DND-41 (cell line): ENCODE data around the gene RASAL2.

ENCODE experiments used
- ATAC-seq: fragments of 200-7000 bp; cut with Tn5 transposase; 3 replicates; pipeline ENCODE4 v1.9.1; 2021; ENCODE audit warnings: low read depth; ENCODE audit not compliant: insufficient read depth
- DNase-seq: peaks from one replicate; pipeline ENCODE4 v3.0.0-alpha.2; 2020
- H2AFZ ChIP-seq: 2 replicates; pipeline ENCODE4 v1.6.0; 2012; ENCODE audit warnings: low read depth, low read length
- H3K27ac ChIP-seq: 2 replicates; pipeline ENCODE4 v1.5.1; 2012; ENCODE audit warnings: low read length, inconsistent platforms
- H3K27me3 ChIP-seq: fragments of 200-600 bp; sonication (generic); 2 replicates; pipeline ENCODE4 v1.6.0; 2012; ENCODE audit warnings: low read length, mild to moderate bottlenecking, inconsistent platforms; ENCODE audit not compliant: insufficient read depth, poor library complexity
- H3K36me3 ChIP-seq: 2 replicates; pipeline ENCODE4 v1.5.1; 2012; ENCODE audit warnings: low read length, inconsistent platforms; ENCODE audit not compliant: insufficient read depth
- H3K4me1 ChIP-seq: 2 replicates; pipeline ENCODE4 v1.5.1; 2012; ENCODE audit warnings: mild to moderate bottlenecking, low read length; ENCODE audit not compliant: insufficient read depth
- H3K4me2 ChIP-seq: 2 replicates; pipeline ENCODE4 v1.6.0; 2012; ENCODE audit warnings: mild to moderate bottlenecking, moderate library complexity, low read length, inconsistent platforms; ENCODE audit not compliant: insufficient read depth
- H3K4me3 ChIP-seq, 2 experiments: fragments of 200-600 bp in 1 of 2; shearing (Covaris generic) in 1 of 2; 2 replicates each; pipeline ENCODE4 v1.5.1; 2012 to 2016; ENCODE audit warnings: inconsistent platforms in 2 of 2, low read length in 2 of 2, mild to moderate bottlenecking in 2 of 2, low read depth in 1 of 2, moderate library complexity in 1 of 2
- H3K79me2 ChIP-seq: 2 replicates; pipeline ENCODE4 v1.6.0; 2012; ENCODE audit warnings: low read length, inconsistent platforms; ENCODE audit not compliant: insufficient read depth
- H3K9ac ChIP-seq: 2 replicates; pipeline ENCODE4 v1.6.0; 2012; ENCODE audit warnings: low read depth, mild to moderate bottlenecking, inconsistent platforms, low read length, moderate library complexity
- H3K9me3 ChIP-seq: 2 replicates; pipeline ENCODE4 v1.5.1; 2012; ENCODE audit warnings: low read length, moderate library complexity, mild to moderate bottlenecking, inconsistent platforms; ENCODE audit not compliant: insufficient read depth, severe bottlenecking
- H4K20me1 ChIP-seq: 2 replicates; pipeline ENCODE4 v1.6.0; 2012; ENCODE audit warnings: low read length; ENCODE audit not compliant: insufficient read depth
- EZH2 ChIP-seq: IDR thresholded peaks from 3 replicates; pipeline ENCODE4 v1.6.1; 2012; ENCODE audit warnings: borderline replicate concordance, low read depth, mild to moderate bottlenecking, moderate library complexity, low read length, inconsistent platforms; ENCODE audit not compliant: severe bottlenecking
- TF ChIP-seq, protein P1 (sequence below): IDR thresholded peaks from 2 replicates; pipeline ENCODE4 v1.5.1; 2012; ENCODE audit warnings: borderline replicate concordance, low read length, moderate library complexity, mild to moderate bottlenecking; ENCODE audit not compliant: poor library complexity, severe bottlenecking; ENCODE audit errors: extremely low read depth

Gene RASAL2

DNA sequence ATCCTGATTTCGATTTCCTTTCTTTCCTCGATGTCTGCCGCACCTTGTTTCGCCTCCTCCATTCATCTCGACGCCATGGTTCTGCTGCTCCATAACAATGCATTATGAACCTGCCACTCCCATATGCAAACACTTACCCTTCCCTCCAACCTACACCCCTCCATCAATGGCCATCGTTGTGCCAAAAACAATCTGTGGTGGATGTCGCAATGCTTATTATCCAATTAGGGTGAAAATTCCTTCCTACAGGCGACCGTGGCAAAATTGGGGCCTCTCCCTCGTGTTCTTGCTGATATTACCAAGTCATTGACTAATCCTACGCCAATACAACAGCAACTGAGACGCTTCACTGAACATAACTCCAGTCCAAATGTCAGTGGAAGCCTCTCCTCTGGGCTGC lies 362.6 kb downstream of the RASAL2 start:
- H3K9ac ChIP-seq, result no peak overlapping the region
- no peaks in the 10 kb centered on the region for H3K79me2 ChIP-seq
- no peaks in the 10 kb centered on the region for H3K4me1 ChIP-seq
- ATAC-seq, result no peak
- H3K27me3 ChIP-seq, result peaks cover 3% of the 10 kb centered on the region
- no peak for TF ChIP-seq EZH2
- TF ChIP-seq, protein P1, sequence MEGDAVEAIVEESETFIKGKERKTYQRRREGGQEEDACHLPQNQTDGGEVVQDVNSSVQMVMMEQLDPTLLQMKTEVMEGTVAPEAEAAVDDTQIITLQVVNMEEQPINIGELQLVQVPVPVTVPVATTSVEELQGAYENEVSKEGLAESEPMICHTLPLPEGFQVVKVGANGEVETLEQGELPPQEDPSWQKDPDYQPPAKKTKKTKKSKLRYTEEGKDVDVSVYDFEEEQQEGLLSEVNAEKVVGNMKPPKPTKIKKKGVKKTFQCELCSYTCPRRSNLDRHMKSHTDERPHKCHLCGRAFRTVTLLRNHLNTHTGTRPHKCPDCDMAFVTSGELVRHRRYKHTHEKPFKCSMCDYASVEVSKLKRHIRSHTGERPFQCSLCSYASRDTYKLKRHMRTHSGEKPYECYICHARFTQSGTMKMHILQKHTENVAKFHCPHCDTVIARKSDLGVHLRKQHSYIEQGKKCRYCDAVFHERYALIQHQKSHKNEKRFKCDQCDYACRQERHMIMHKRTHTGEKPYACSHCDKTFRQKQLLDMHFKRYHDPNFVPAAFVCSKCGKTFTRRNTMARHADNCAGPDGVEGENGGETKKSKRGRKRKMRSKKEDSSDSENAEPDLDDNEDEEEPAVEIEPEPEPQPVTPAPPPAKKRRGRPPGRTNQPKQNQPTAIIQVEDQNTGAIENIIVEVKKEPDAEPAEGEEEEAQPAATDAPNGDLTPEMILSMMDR, result no peak
- H3K36me3 ChIP-seq, result no peaks in the 10 kb centered on the region
- H3K27ac ChIP-seq, result no peak overlapping the region
- H3K9me3 ChIP-seq, result no peaks in the 10 kb centered on the region
- H3K4me2 ChIP-seq, result no peak overlapping the region
- H4K20me1 ChIP-seq, result no peaks in the 10 kb centered on the region
- H2AFZ ChIP-seq, result no peak overlapping the region
- DNase-seq, result no peak
- H3K4me3 ChIP-seq, result no peak overlapping the region

DNA sequence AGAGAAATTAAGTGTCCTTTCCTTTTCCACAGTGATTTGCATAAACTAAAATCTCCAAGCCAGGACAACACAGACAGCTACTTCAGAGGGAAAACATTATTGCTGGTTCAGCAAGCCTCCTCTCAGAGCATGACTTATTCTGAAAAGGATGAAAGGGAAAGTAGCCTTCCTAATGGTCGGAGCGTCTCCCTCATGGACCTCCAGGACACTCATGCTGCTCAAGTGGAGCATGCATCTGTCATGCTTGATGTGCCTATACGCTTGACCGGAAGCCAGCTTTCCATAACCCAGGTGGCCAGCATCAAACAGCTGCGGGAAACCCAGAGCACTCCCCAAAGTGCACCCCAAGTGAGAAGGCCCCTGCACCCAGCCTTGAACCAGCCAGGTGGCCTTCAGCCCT lies 363.7 kb downstream of the RASAL2 start:
- no peaks in the 10 kb centered on the region for H3K36me3 ChIP-seq
- ATAC-seq (no peak), DNase-seq (no peak)
- no peak overlapping the region for H3K4me2 ChIP-seq
- no peaks in the 10 kb centered on the region for H4K20me1 ChIP-seq
- no peaks in the 10 kb centered on the region for H3K4me1 ChIP-seq
- H3K4me3 ChIP-seq, result no peak overlapping the region
- peaks cover 3% of the 10 kb centered on the region for H3K27me3 ChIP-seq
- TF ChIP-seq, protein P1, result no peak
- TF ChIP-seq EZH2, result no peak
- no peak overlapping the region for H3K27ac ChIP-seq
- no peak overlapping the region for H2AFZ ChIP-seq
- no peaks in the 10 kb centered on the region for H3K79me2 ChIP-seq
- H3K9ac ChIP-seq, result no peak overlapping the region
- no peaks in the 10 kb centered on the region for H3K9me3 ChIP-seq

DNA sequence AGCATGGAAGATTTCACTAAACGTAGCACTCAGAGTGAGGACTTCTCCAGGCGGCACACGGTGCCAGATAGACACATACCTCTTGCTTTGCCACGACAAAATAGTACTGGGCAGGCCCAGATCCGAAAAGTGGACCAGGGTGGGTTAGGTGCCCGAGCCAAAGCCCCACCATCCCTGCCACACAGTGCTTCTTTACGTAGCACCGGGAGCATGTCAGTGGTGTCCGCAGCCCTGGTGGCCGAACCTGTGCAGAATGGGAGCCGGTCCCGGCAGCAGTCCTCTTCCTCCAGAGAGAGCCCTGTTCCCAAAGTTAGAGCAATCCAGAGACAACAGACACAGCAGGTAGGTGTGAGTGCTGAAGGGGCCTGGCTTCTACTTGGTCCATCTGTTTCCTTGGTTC lies 364.3 kb downstream of the RASAL2 start:
- H3K4me1 ChIP-seq, result no peaks in the 10 kb centered on the region
- H3K4me2 ChIP-seq, result no peak overlapping the region
- no peaks in the 10 kb centered on the region for H3K9me3 ChIP-seq
- H3K79me2 ChIP-seq, result no peaks in the 10 kb centered on the region
- no peak for ATAC-seq
- peaks cover 3% of the 10 kb centered on the region for H3K27me3 ChIP-seq
- TF ChIP-seq, protein P1, result no peak
- no peak for TF ChIP-seq EZH2
- H3K36me3 ChIP-seq, result no peaks in the 10 kb centered on the region
- H2AFZ ChIP-seq, result no peak overlapping the region
- H3K27ac ChIP-seq, result no peak overlapping the region
- no peaks in the 10 kb centered on the region for H4K20me1 ChIP-seq
- no peak for DNase-seq
- no peak overlapping the region for H3K4me3 ChIP-seq
- no peak overlapping the region for H3K9ac ChIP-seq

DNA sequence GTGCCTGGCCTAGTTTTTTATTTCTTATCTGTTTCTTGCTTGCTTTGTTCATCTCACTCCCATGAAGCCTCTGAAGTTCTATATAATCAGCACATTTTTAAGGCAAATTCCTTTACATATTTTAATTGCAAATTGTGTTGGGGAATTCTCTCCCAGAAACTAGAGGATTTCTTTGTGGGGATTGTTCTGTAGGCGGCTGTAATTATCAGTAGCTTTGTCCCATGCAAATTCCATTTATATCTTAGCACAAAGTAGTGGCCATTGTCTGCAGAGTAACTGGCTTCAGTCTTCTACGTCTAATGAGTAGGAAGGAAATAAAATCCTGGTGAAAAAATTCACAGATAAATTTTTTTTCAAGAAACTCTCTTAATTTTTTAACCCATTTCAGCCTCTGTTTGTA lies 367.2 kb downstream of the RASAL2 start:
- no peaks in the 10 kb centered on the region for H3K36me3 ChIP-seq
- no peak overlapping the region for H3K27ac ChIP-seq
- no peak overlapping the region for H3K9ac ChIP-seq
- no peaks in the 10 kb centered on the region for H3K4me1 ChIP-seq
- H3K4me2 ChIP-seq, result no peak overlapping the region
- no peak for DNase-seq
- H2AFZ ChIP-seq, result no peak overlapping the region
- no peaks in the 10 kb centered on the region for H4K20me1 ChIP-seq
- H3K4me3 ChIP-seq, result no peak overlapping the region
- H3K9me3 ChIP-seq, result no peaks in the 10 kb centered on the region
- H3K79me2 ChIP-seq, result no peaks in the 10 kb centered on the region
- H3K27me3 ChIP-seq, result peaks cover 3% of the 10 kb centered on the region
- no peak for TF ChIP-seq EZH2
- TF ChIP-seq, protein P1, result no peak
- no peak for ATAC-seq
